HG02678 (cell line): ENCODE results near the gene BCAN.

Experiments used
- ATAC-seq: cut with Tn5 transposase; IDR thresholded peaks from one replicate; pipeline ENCODE4 v1.9.1; 2021; ENCODE audit warnings: mild to moderate bottlenecking, moderate library complexity; ENCODE audit not compliant: unreplicated experiment

BCAN gene

GRCh38 chr1:156659988-156660751, 18.3 kb downstream of the BCAN start:
- ATAC-seq: peak; percentile 61

GRCh38 chr1:156660752-156661112, 18.8 kb downstream of the BCAN start:
- ATAC-seq: no peak

GRCh38 chr1:156662005-156662799, 20.3 kb downstream of the BCAN start:
- ATAC-seq: no peak

- no peak for ATAC-seq
These were observed 20.8 kb downstream of the BCAN start for GRCh38 chr1:156662800-156663055.

- no peak for ATAC-seq
These were observed 21.3 kb downstream of the BCAN start for GRCh38 chr1:156663178-156663577.

GRCh38 chr1:156664046-156664766, 22.3 kb downstream of the BCAN start:
- no peak for ATAC-seq

- no peak for ATAC-seq
These were observed 23.0 kb downstream of the BCAN start for GRCh38 chr1:156664767-156665411.

GRCh38 chr1:156665539-156665938, 23.6 kb downstream of the BCAN start:
- no peak for ATAC-seq

GRCh38 chr1:156666862-156667609, 25.1 kb downstream of the BCAN start:
- ATAC-seq: no peak

- ATAC-seq: no peak
These were observed 25.7 kb downstream of the BCAN start for GRCh38 chr1:156667610-156667967.

GRCh38 chr1:156667968-156668709, 26.2 kb downstream of the BCAN start:
- no peak for ATAC-seq

- no peak for ATAC-seq
These were observed 27.1 kb downstream of the BCAN start for GRCh38 chr1:156668801-156669637.

- no peak for ATAC-seq
These were observed 27.9 kb downstream of the BCAN start for GRCh38 chr1:156669794-156670193.

GRCh38 chr1:156670359-156670758, 28.4 kb downstream of the BCAN start:
- ATAC-seq: no peak

GRCh38 chr1:156670791-156671190, 28.9 kb downstream of the BCAN start:
- ATAC-seq: no peak

- no peak for ATAC-seq
These were observed 29.9 kb downstream of the BCAN start for GRCh38 chr1:156671804-156672203.

- ATAC-seq: no peak
These were observed 31.6 kb downstream of the BCAN start for GRCh38 chr1:156673387-156674121.
